ENCODE measurements around the gene GOLIM4.

The GOLIM4 gene

GRCh38 chr3:168080499-168081170 lies 15.1 kb downstream of the GOLIM4 start:
- H3K4me3 ChIP-seq (ENCODE audit: control insufficient read depth, low read depth, low read length): no peak overlapping the region
- TF ChIP-seq CTCF (conservative IDR thresholded peaks at IDR 0.05; ENCODE audit: control insufficient read depth, insufficient read depth, low read depth, low read length): no peak
- no peak for DNase-seq (ENCODE audit: low read depth)

- no peak for TF ChIP-seq CTCF (conservative IDR thresholded peaks at IDR 0.05; ENCODE audit: control insufficient read depth, insufficient read depth, low read depth, low read length)
- DNase-seq (ENCODE audit: low read depth): no peak
- H3K4me3 ChIP-seq (ENCODE audit: control insufficient read depth, low read depth, low read length): no peak overlapping the region
These were observed 15.7 kb downstream of the GOLIM4 start for GRCh38 chr3:168080022-168080421.

GRCh38 chr3:168077091-168077490 lies 18.6 kb downstream of the GOLIM4 start:
- TF ChIP-seq CTCF (conservative IDR thresholded peaks at IDR 0.05; ENCODE audit: control insufficient read depth, insufficient read depth, low read depth, low read length): no peak
- H3K4me3 ChIP-seq (ENCODE audit: control insufficient read depth, low read depth, low read length): no peak overlapping the region
- no peak for DNase-seq (ENCODE audit: low read depth)

- no peak overlapping the region for H3K4me3 ChIP-seq (ENCODE audit: control insufficient read depth, low read depth, low read length)
- no peak for TF ChIP-seq CTCF (conservative IDR thresholded peaks at IDR 0.05; ENCODE audit: control insufficient read depth, insufficient read depth, low read depth, low read length)
- DNase-seq (ENCODE audit: low read depth): no peak
These were observed 21.7 kb downstream of the GOLIM4 start for GRCh38 chr3:168073842-168074605.

GRCh38 chr3:168072323-168072650 lies 23.4 kb downstream of the GOLIM4 start:
- DNase-seq (ENCODE audit: low read depth): no peak
- TF ChIP-seq CTCF (conservative IDR thresholded peaks at IDR 0.05; ENCODE audit: control insufficient read depth, insufficient read depth, low read depth, low read length): no peak
- H3K4me3 ChIP-seq (ENCODE audit: control insufficient read depth, low read depth, low read length): no peak overlapping the region

- no peak overlapping the region for H3K4me3 ChIP-seq (ENCODE audit: control insufficient read depth, low read depth, low read length)
- DNase-seq (ENCODE audit: low read depth): peak; percentile 81
- no peak for TF ChIP-seq CTCF (conservative IDR thresholded peaks at IDR 0.05; ENCODE audit: control insufficient read depth, insufficient read depth, low read depth, low read length)
These were observed 24.0 kb downstream of the GOLIM4 start for GRCh38 chr3:168071591-168072322.
